Activated T-cell treated with anti-CD3 and anti-CD28 coated beads for 24 hours (primary cell): Measurements from ENCODE around the gene PRIM2.
"Not testable (repeated sequence)": the region's sequence is repeated elsewhere in the genome, so short reads cannot be mapped to it uniquely, and the experiment has no call there.

Experiments
- DNase-seq: peaks from one replicate; pipeline ENCODE4 v3.0.0-alpha.2; 2020; ENCODE audit warnings: low read depth

Gene PRIM2

DNA sequence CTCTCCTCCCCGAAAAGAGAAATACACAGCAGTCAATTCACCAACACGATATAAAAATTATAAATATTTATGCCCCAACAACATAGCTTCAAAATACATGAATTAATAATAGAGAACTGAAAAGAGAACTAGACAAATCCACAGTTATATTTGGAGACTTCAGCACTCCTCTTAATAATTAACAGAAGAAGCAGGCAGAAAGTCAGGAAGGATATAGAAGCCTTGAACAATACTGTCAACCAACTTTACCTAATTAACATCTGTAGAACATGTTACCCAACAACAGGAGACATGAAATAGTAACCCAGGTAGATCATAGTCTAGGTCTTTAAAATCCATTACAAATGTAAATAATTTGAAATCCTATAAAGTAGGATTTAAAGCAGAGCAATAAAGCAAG, 293.2 kb downstream of the PRIM2 start:
- not testable (repeated sequence) for DNase-seq

DNA sequence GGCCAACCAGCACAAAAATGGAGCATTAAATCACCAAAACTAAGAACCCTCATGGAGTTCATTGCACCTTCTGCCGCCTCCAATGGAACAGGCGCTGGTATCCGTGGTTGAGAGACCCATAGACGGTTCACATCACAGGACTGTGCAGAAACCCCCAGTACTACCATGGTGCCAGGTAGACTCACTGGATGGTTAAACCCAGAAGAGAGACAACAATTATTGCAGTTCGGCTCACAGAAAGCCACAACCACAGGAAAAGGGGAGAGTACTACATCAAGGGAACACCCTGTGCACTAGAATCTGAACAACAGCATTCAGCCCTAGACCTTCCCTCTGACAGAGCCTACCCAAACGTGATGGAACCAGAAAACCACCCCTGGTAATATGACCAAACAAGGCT, 301.5 kb downstream of the PRIM2 start:
- not testable (repeated sequence) for DNase-seq

DNA sequence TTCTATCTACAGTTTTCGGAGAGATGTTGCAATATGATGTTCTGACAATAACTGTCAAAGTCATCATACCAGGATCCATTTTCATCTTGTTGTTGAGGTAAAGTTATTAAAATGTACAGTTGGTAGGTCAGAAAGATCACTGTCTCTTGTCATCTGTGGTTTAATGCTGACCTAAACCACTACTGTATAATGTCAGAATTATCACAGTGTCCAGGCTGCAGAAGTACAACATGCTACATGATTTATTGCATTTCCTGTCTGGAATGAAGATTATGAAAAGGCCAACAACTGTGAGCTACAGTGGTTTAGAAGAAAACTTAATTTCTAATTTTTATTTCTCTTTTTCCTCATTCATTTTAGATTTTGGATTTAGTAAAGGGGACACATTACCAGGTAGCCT, 314.3 kb downstream of the PRIM2 start:
- DNase-seq: not testable (repeated sequence)

DNA sequence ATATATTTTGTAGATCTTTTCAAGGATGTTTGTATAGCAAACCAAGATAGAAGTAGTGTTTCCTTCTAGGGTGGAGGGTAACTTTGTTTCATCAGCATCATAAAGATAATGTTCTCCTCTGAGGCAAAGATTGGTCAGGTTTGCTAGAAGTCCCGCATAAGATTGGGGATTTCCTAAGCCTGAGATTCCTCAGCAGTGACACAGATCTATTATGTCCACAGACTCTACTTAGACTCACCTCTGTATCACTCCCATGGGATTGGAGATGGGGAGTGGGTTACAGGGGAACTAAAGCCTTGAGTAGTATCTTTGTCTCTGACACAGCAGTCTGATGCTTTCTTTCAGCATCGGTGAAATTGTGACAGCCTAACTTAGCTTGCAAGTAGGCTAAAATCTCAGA, 341.1 kb downstream of the PRIM2 start:
- DNase-seq: not testable (repeated sequence)

GRCh38 chr6:57659794-57660193, 342.4 kb downstream of the PRIM2 start:
- not testable (repeated sequence) for DNase-seq

GRCh38 chr6:57660940-57661339, 343.5 kb downstream of the PRIM2 start:
- not testable (repeated sequence) for DNase-seq

- DNase-seq: not testable (repeated sequence)
Measured at GRCh38 chr6:57668108-57668507, 350.7 kb downstream of the PRIM2 start.

DNA sequence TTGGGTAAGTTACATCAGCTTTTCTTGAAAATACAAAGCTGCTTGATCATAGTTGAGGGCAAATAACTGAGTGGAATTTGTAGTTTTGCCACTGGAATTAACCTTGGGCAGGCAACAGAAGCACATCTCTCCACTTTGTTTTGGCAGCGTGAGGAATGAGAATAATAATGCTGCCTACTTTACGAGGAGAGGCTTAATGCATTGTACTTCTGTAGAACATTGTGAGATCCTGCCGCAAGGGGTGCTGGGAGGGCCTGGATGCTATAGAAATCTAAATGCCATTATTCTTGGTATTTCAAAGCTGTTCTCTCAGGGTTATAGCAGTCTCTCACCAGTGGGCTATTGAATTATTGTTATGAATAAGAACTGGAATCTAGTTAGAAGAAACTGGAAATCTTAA, 353.8 kb downstream of the PRIM2 start:
- not testable (repeated sequence) for DNase-seq

- not testable (repeated sequence) for DNase-seq
Measured at GRCh38 chr6:57671937-57672627, 354.7 kb downstream of the PRIM2 start.

- DNase-seq: not testable (repeated sequence)
Measured at GRCh38 chr6:57673281-57673680, 355.9 kb downstream of the PRIM2 start.

- DNase-seq: not testable (repeated sequence)
Measured at GRCh38 chr6:57675386-57675785, 358.0 kb downstream of the PRIM2 start.

DNA sequence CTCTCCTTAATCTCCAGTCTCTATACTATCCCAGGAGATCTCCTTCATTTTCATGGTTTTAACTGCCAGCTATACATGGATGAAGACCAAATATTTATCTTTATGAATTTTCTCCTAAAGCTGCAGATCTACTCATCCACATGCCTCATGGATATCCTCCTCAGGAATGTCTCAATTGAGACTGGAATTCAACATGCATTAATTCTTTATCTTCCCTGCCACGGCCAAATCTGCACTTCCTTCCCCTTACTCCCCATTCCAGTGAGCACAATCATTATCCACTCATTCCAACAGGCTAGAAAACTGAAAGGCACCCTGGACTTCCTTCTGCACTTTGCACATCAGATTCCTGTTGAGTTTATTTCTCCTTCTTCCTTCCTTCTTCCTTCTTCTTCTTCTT, 379.0 kb downstream of the PRIM2 start:
- not testable (repeated sequence) for DNase-seq
